Activated naive CD4-positive, alpha-beta T cell treated with anti-CD3 and anti-CD28 coated beads for 36 hours (primary cell): ENCODE data around the gene DUSP15. TPM values are rescaled to one million over a fixed set of nuclear protein-coding genes. Genes with fewer than 3 reads are reported as not detected.

Experiments
- CTCF ChIA-PET: fragments of 350-600 bp; sonication (Branson Sonifier 250); formaldehyde crosslinking; loops from one replicate; lab custom pipeline; 2021; ENCODE audit warnings: antibody characterized with exemption; lab: Charles Lee
- DNase-seq: peaks from one replicate; pipeline ENCODE4 v3.0.0-alpha.2; 2020
- H3K27ac Mint-ChIP-seq: one replicate; pipeline ENCODE4 v1.8.0; 2021; ENCODE audit warnings: mild to moderate bottlenecking, mixed read lengths
- H3K27me3 Mint-ChIP-seq: one replicate; pipeline ENCODE4 v1.8.0; 2021; ENCODE audit warnings: low read depth, mixed read lengths
- H3K36me3 Mint-ChIP-seq: one replicate; pipeline ENCODE4 v1.8.0; 2021; ENCODE audit warnings: low read depth, mixed read lengths
- H3K4me1 Mint-ChIP-seq: one replicate; pipeline ENCODE4 v1.8.0; 2021; ENCODE audit warnings: low read depth, mixed read lengths
- H3K4me3 Mint-ChIP-seq: one replicate; pipeline ENCODE4 v1.8.0; 2021; ENCODE audit warnings: mild to moderate bottlenecking, moderate library complexity, mixed read lengths
- H3K9me3 Mint-ChIP-seq: one replicate; pipeline ENCODE4 v1.8.0; 2021; ENCODE audit warnings: mixed read lengths
- intact Hi-C: fragments of 100-400 bp; cut with micrococcal nuclease; formaldehyde crosslinking; loops from one replicate; pipeline ENCODE4 v1.15.1; 2023
- total RNA-seq, 2 experiments: library from RNA; stranded (reverse); gene quantifications; one replicate each; pipeline ENCODE4 v1.2.3, GENCODE V29; 2021

The DUSP15 gene
- total RNA-seq, 2 experiments from 2014 or later, result not detected

- Mint-ChIP-seq H3K36me3 (no peaks in the 10 kb centered on the region), H3K4me3 (no peak overlapping the region), H3K27ac (no peak overlapping the region), H3K9me3 (no peaks in the 10 kb centered on the region), H3K4me1 (no peaks in the 10 kb centered on the region), H3K27me3 (peaks cover 1% of the 10 kb centered on the region)
- intact Hi-C loops, result no loop called here
- CTCF ChIA-PET, result interaction anchor here (0.7 to 4.5 kb wide), 2 partner anchors 8 to 12 kb away, joined by 3 to 26 read pairs; no protein-coding TSS in a partner anchor
- no peak for DNase-seq
Measured at GRCh38 chr20:31841928-31842327, 28.4 kb downstream of the DUSP15 start.

- intact Hi-C loops, result no loop called here
- peaks cover under 1% of the 10 kb centered on the region for H3K4me1 Mint-ChIP-seq
- no peak overlapping the region for H3K27ac Mint-ChIP-seq
- no peaks in the 10 kb centered on the region for H3K27me3 Mint-ChIP-seq
- no peak overlapping the region for H3K4me3 Mint-ChIP-seq
- H3K9me3 Mint-ChIP-seq, result no peaks in the 10 kb centered on the region
- no peak for DNase-seq
- no peaks in the 10 kb centered on the region for H3K36me3 Mint-ChIP-seq
- CTCF ChIA-PET, result interaction anchor here (0.7 to 4.5 kb wide), 2 partner anchors 8 to 13 kb away, joined by 3 to 26 read pairs; no protein-coding TSS in a partner anchor
Measured at GRCh38 chr20:31840906-31841816, 29.2 kb downstream of the DUSP15 start.

GRCh38 chr20:31839782-31840487 is 30.4 kb downstream of the DUSP15 start:
- CTCF ChIA-PET, result no interaction called here
- H3K27ac Mint-ChIP-seq, result no peak overlapping the region

GRCh38 chr20:31838646-31839292 is 31.6 kb downstream of the DUSP15 start:
- Mint-ChIP-seq H3K4me3 (no peak overlapping the region), H3K9me3 (no peaks in the 10 kb centered on the region), H3K4me1 (peaks cover 3% of the 10 kb centered on the region), H3K27ac (no peak overlapping the region), H3K27me3 (no peaks in the 10 kb centered on the region), H3K36me3 (no peaks in the 10 kb centered on the region)
- intact Hi-C loops, result no loop called here
- no peak for DNase-seq
- CTCF ChIA-PET, result interaction anchor here (0.6 to 3.5 kb wide), 6 partner anchors 8 to 192 kb away, joined by 3 to 18 read pairs (median 11); no protein-coding TSS in a partner anchor

More at GRCh38 chr20:31839782-31840487, 30.4 kb downstream of the DUSP15 start:
- H3K27me3 Mint-ChIP-seq, result no peaks in the 10 kb centered on the region
- intact Hi-C loops, result no loop called here
- no peaks in the 10 kb centered on the region for H3K36me3 Mint-ChIP-seq
- peaks cover 3% of the 10 kb centered on the region for H3K4me1 Mint-ChIP-seq
- DNase-seq, result no peak
- H3K4me3 Mint-ChIP-seq, result no peak overlapping the region
- no peaks in the 10 kb centered on the region for H3K9me3 Mint-ChIP-seq

- CTCF ChIA-PET, result interaction anchor here (1.0 to 3.5 kb wide), 6 partner anchors 9 to 193 kb away, joined by 3 to 18 read pairs (median 11); no protein-coding TSS in a partner anchor
- intact Hi-C loops, result no loop called here
- Mint-ChIP-seq H3K27ac (no peak overlapping the region), H3K4me3 (no peak overlapping the region), H3K9me3 (no peaks in the 10 kb centered on the region), H3K27me3 (no peaks in the 10 kb centered on the region), H3K4me1 (peaks cover 3% of the 10 kb centered on the region), H3K36me3 (no peaks in the 10 kb centered on the region)
- no peak for DNase-seq
Measured at GRCh38 chr20:31837896-31838397, 32.4 kb downstream of the DUSP15 start.

GRCh38 chr20:31836853-31837608 is 33.3 kb downstream of the DUSP15 start:
- no peak overlapping the region for H3K27ac Mint-ChIP-seq
- H3K27me3 Mint-ChIP-seq, result no peaks in the 10 kb centered on the region
- DNase-seq, result no peak
- no peak overlapping the region for H3K4me3 Mint-ChIP-seq
- H3K4me1 Mint-ChIP-seq, result peaks cover 3% of the 10 kb centered on the region
- no peaks in the 10 kb centered on the region for H3K9me3 Mint-ChIP-seq
- H3K36me3 Mint-ChIP-seq, result no peaks in the 10 kb centered on the region
- CTCF ChIA-PET, result interaction anchor here (0.6 to 3.5 kb wide), 6 partner anchors 10 to 46 kb away, joined by 3 to 18 read pairs (median 10); no protein-coding TSS in a partner anchor
- intact Hi-C loops, result no loop called here

- Mint-ChIP-seq H3K36me3 (no peaks in the 10 kb centered on the region), H3K4me1 (peaks cover 3% of the 10 kb centered on the region), H3K4me3 (no peak overlapping the region), H3K9me3 (no peaks in the 10 kb centered on the region), H3K27me3 (no peaks in the 10 kb centered on the region), H3K27ac (no peak overlapping the region)
- CTCF ChIA-PET, result interaction anchor here (1.1 to 3.5 kb wide), 5 partner anchors 11 to 116 kb away, joined by 3 to 18 read pairs (median 15); no protein-coding TSS in a partner anchor
- intact Hi-C loops, result no loop called here
- peak; percentile 18 for DNase-seq
Measured at GRCh38 chr20:31835977-31836852, 34.1 kb downstream of the DUSP15 start.

GRCh38 chr20:31835554-31835953 is 34.8 kb downstream of the DUSP15 start:
- no peak overlapping the region for H3K27ac Mint-ChIP-seq
- no peaks in the 10 kb centered on the region for H3K27me3 Mint-ChIP-seq
- intact Hi-C loops, result no loop called here

GRCh38 chr20:31833931-31834521 is 36.3 kb downstream of the DUSP15 start:
- H3K4me3 Mint-ChIP-seq, result no peak overlapping the region
- no peaks in the 10 kb centered on the region for H3K9me3 Mint-ChIP-seq
- H3K36me3 Mint-ChIP-seq, result no peaks in the 10 kb centered on the region
- H3K4me1 Mint-ChIP-seq, result peaks cover 3% of the 10 kb centered on the region
- no peak for DNase-seq
- intact Hi-C loops, result no loop called here
- no peaks in the 10 kb centered on the region for H3K27me3 Mint-ChIP-seq
- no peak overlapping the region for H3K27ac Mint-ChIP-seq
- CTCF ChIA-PET, result interaction anchor here (0.6 to 2.3 kb wide), 6 partner anchors 8 to 192 kb away, joined by 3 to 7 read pairs (median 4); no protein-coding TSS in a partner anchor

More at GRCh38 chr20:31835554-31835953, 34.8 kb downstream of the DUSP15 start:
- no peak for DNase-seq
- peaks cover 3% of the 10 kb centered on the region for H3K4me1 Mint-ChIP-seq
- no peaks in the 10 kb centered on the region for H3K9me3 Mint-ChIP-seq
- no peaks in the 10 kb centered on the region for H3K36me3 Mint-ChIP-seq
- no peak overlapping the region for H3K4me3 Mint-ChIP-seq
- CTCF ChIA-PET, result interaction anchor here (1.2 to 3.5 kb wide), 3 partner anchors 11 to 117 kb away, joined by 3 to 17 read pairs (median 15); no protein-coding TSS in a partner anchor
